Measurements from ENCODE around the gene FAF1. TPM values are rescaled to one million over a fixed set of nuclear protein-coding genes. Genes with fewer than 3 reads are reported as not detected.

Gene FAF1
- total RNA-seq, 4 donors from 2014 or later = 60.4 to 89.0 (median 67.8) TPM

GRCh38 chr1:50976890-50977574, 17.0 kb upstream of the FAF1 start:
- Histone ChIP-seq H3K27ac (peak overlapping the region; percentile 98 to 99 (median 98)), H3K36me3 (no peaks in the 10 kb centered on the region), H3K9me3 (no peaks in the 10 kb centered on the region), H3K4me3 (peak overlapping the region; percentile 70 to 89), H3K4me1 (peaks cover 0 to 55% (median 0%) of the 10 kb centered on the region in 3 donors), H3K27me3 (no peaks in the 10 kb centered on the region)
- WGBS, 2 donors (ENCODE audit: low coverage in 1 of 2) = 1 to 5% methylated on average over 14 to 26 of the region's 26 CpGs
- peak; percentile 46 for ATAC-seq
- no peak for TF ChIP-seq POLR2AphosphoS5 (IDR thresholded peaks at IDR 0.05)
- no peak for TF ChIP-seq POLR2A (IDR thresholded peaks at IDR 0.05)
- no peak for TF ChIP-seq EP300 (IDR thresholded peaks at IDR 0.05)
- no peak for TF ChIP-seq CTCF (IDR thresholded peaks at IDR 0.05)

- H3K27me3 ChIP-seq = no peaks in the 10 kb centered on the region
- no peak for TF ChIP-seq POLR2A (IDR thresholded peaks at IDR 0.05)
- no peak for TF ChIP-seq EP300 (IDR thresholded peaks at IDR 0.05)
- TF ChIP-seq CTCF (IDR thresholded peaks at IDR 0.05) = no peak
- TF ChIP-seq POLR2AphosphoS5 (IDR thresholded peaks at IDR 0.05) = no peak
- peak overlapping the region; percentile 98 to 99 (median 98) for H3K27ac ChIP-seq
- peaks cover 0 to 55% (median 0%) of the 10 kb centered on the region in 3 donors for H3K4me1 ChIP-seq
- no peak for ATAC-seq
- H3K9me3 ChIP-seq = no peaks in the 10 kb centered on the region
- H3K36me3 ChIP-seq = no peaks in the 10 kb centered on the region
- WGBS, 2 donors (ENCODE audit: low coverage in 1 of 2) = 54 to 69% methylated on average over 15 of the region's 19 CpGs
- peak overlapping the region; percentile 70 to 89 for H3K4me3 ChIP-seq
Measured at GRCh38 chr1:50976111-50976889, 16.2 kb upstream of the FAF1 start.

GRCh38 chr1:50975436-50975835, 15.4 kb upstream of the FAF1 start:
- Histone ChIP-seq H3K36me3 (no peaks in the 10 kb centered on the region), H3K4me1 (peaks cover 0 to 59% (median 0%) of the 10 kb centered on the region in 3 donors), H3K27me3 (no peaks in the 10 kb centered on the region), H3K4me3 (no peak overlapping the region), H3K9me3 (no peaks in the 10 kb centered on the region), H3K27ac (peak overlapping the region in 3 of 4 donors; percentile 98 to 99 (median 98))
- WGBS, 2 donors (ENCODE audit: low coverage in 1 of 2) = 8 to 29% methylated on average over 1 of the region's 1 CpG
- ATAC-seq = no peak
- TF ChIP-seq POLR2A (IDR thresholded peaks at IDR 0.05) = no peak
- no peak for TF ChIP-seq CTCF (IDR thresholded peaks at IDR 0.05)

- peaks cover 0 to 58% (median 0%) of the 10 kb centered on the region in 3 donors for H3K4me1 ChIP-seq
- WGBS, 2 donors (ENCODE audit: low coverage in 1 of 2) = 55 to 57% methylated on average over 1 of the region's 1 CpG
- H3K4me3 ChIP-seq = no peak overlapping the region
- H3K27me3 ChIP-seq = no peaks in the 10 kb centered on the region
- no peaks in the 10 kb centered on the region for H3K36me3 ChIP-seq
- H3K27ac ChIP-seq = peak overlapping the region in 3 of 4 donors; percentile 26 to 98 (median 98)
- no peak for TF ChIP-seq POLR2AphosphoS5 (IDR thresholded peaks at IDR 0.05)
- no peak for TF ChIP-seq EP300 (IDR thresholded peaks at IDR 0.05)
- no peak for TF ChIP-seq CTCF (IDR thresholded peaks at IDR 0.05)
- TF ChIP-seq POLR2A (IDR thresholded peaks at IDR 0.05) = no peak
- H3K9me3 ChIP-seq = no peaks in the 10 kb centered on the region
- no peak for ATAC-seq
Measured at GRCh38 chr1:50974618-50974935, 14.5 kb upstream of the FAF1 start.
